ENCODE results near the gene ASB7.

The ASB7 gene

GRCh38 chr15:100653608-100654007, 51.2 kb downstream of the ASB7 start:
- TF ChIP-seq POLR2A (IDR thresholded peaks at IDR 0.05; ENCODE audit: low read depth, low read length) = no peak
- TF ChIP-seq POLR2AphosphoS5 (IDR thresholded peaks at IDR 0.05; ENCODE audit: low read depth, low read length) = no peak
- no peak for TF ChIP-seq TAF1 (IDR thresholded peaks at IDR 0.05; ENCODE audit: borderline replicate concordance, low read depth, low read length)
- no peak for DNase-seq (ENCODE audit: insufficient read length)
- FAIRE-seq = no peak

GRCh38 chr15:100658895-100659294, 56.5 kb downstream of the ASB7 start:
- DNase-seq (ENCODE audit: insufficient read length) (no peak), FAIRE-seq (no peak)
- TF ChIP-seq POLR2A (IDR thresholded peaks at IDR 0.05; ENCODE audit: low read depth, low read length) (no peak), POLR2AphosphoS5 (IDR thresholded peaks at IDR 0.05; ENCODE audit: low read depth, low read length) (no peak), TAF1 (IDR thresholded peaks at IDR 0.05; ENCODE audit: borderline replicate concordance, low read depth, low read length) (no peak)

GRCh38 chr15:100661156-100661555, 58.8 kb downstream of the ASB7 start:
- DNase-seq (ENCODE audit: insufficient read length) (no peak), FAIRE-seq (no peak)
- TF ChIP-seq POLR2A (IDR thresholded peaks at IDR 0.05; ENCODE audit: low read depth, low read length) = no peak
- TF ChIP-seq TAF1 (IDR thresholded peaks at IDR 0.05; ENCODE audit: borderline replicate concordance, low read depth, low read length) = no peak
- TF ChIP-seq POLR2AphosphoS5 (IDR thresholded peaks at IDR 0.05; ENCODE audit: low read depth, low read length) = no peak

- DNase-seq (ENCODE audit: insufficient read length) (no peak), FAIRE-seq (no peak)
- no peak for TF ChIP-seq POLR2AphosphoS5 (IDR thresholded peaks at IDR 0.05; ENCODE audit: low read depth, low read length)
- TF ChIP-seq POLR2A (IDR thresholded peaks at IDR 0.05; ENCODE audit: low read depth, low read length) = no peak
- no peak for TF ChIP-seq TAF1 (IDR thresholded peaks at IDR 0.05; ENCODE audit: borderline replicate concordance, low read depth, low read length)
These were observed 60.9 kb downstream of the ASB7 start for GRCh38 chr15:100663086-100663914.

- FAIRE-seq (no peak), DNase-seq (ENCODE audit: insufficient read length) (no peak)
- TF ChIP-seq POLR2AphosphoS5 (IDR thresholded peaks at IDR 0.05; ENCODE audit: low read depth, low read length) (no peak), POLR2A (IDR thresholded peaks at IDR 0.05; ENCODE audit: low read depth, low read length) (no peak), TAF1 (IDR thresholded peaks at IDR 0.05; ENCODE audit: borderline replicate concordance, low read depth, low read length) (no peak)
These were observed 61.5 kb downstream of the ASB7 start for GRCh38 chr15:100663915-100664281.

GRCh38 chr15:100665570-100665969, 63.2 kb downstream of the ASB7 start:
- TF ChIP-seq POLR2AphosphoS5 (IDR thresholded peaks at IDR 0.05; ENCODE audit: low read depth, low read length) = no peak
- TF ChIP-seq TAF1 (IDR thresholded peaks at IDR 0.05; ENCODE audit: borderline replicate concordance, low read depth, low read length) = no peak
- no peak for TF ChIP-seq POLR2A (IDR thresholded peaks at IDR 0.05; ENCODE audit: low read depth, low read length)
- FAIRE-seq (no peak), DNase-seq (ENCODE audit: insufficient read length) (no peak)

- DNase-seq (ENCODE audit: insufficient read length) (no peak), FAIRE-seq (no peak)
These were observed 65.3 kb downstream of the ASB7 start for GRCh38 chr15:100667405-100668347.

GRCh38 chr15:100668348-100668745, 66.0 kb downstream of the ASB7 start:
- no peak for FAIRE-seq

More at GRCh38 chr15:100667405-100668347, 65.3 kb downstream of the ASB7 start:
- TF ChIP-seq POLR2AphosphoS5 (IDR thresholded peaks at IDR 0.05; ENCODE audit: low read depth, low read length) = no peak
- no peak for TF ChIP-seq TAF1 (IDR thresholded peaks at IDR 0.05; ENCODE audit: borderline replicate concordance, low read depth, low read length)
- TF ChIP-seq POLR2A (IDR thresholded peaks at IDR 0.05; ENCODE audit: low read depth, low read length) = no peak

GRCh38 chr15:100669260-100669659, 66.9 kb downstream of the ASB7 start:
- FAIRE-seq (no peak), DNase-seq (ENCODE audit: insufficient read length) (no peak)
- no peak for TF ChIP-seq POLR2A (IDR thresholded peaks at IDR 0.05; ENCODE audit: low read depth, low read length)
- no peak for TF ChIP-seq TAF1 (IDR thresholded peaks at IDR 0.05; ENCODE audit: borderline replicate concordance, low read depth, low read length)
- TF ChIP-seq POLR2AphosphoS5 (IDR thresholded peaks at IDR 0.05; ENCODE audit: low read depth, low read length) = no peak

More at GRCh38 chr15:100668348-100668745, 66.0 kb downstream of the ASB7 start:
- no peak for DNase-seq (ENCODE audit: insufficient read length)
- TF ChIP-seq POLR2A (IDR thresholded peaks at IDR 0.05; ENCODE audit: low read depth, low read length) = no peak
- no peak for TF ChIP-seq POLR2AphosphoS5 (IDR thresholded peaks at IDR 0.05; ENCODE audit: low read depth, low read length)
- TF ChIP-seq TAF1 (IDR thresholded peaks at IDR 0.05; ENCODE audit: borderline replicate concordance, low read depth, low read length) = no peak

GRCh38 chr15:100670505-100671021, 68.2 kb downstream of the ASB7 start:
- FAIRE-seq = no peak
- no peak for DNase-seq (ENCODE audit: insufficient read length)
- TF ChIP-seq POLR2A (IDR thresholded peaks at IDR 0.05; ENCODE audit: low read depth, low read length) = no peak
- TF ChIP-seq POLR2AphosphoS5 (IDR thresholded peaks at IDR 0.05; ENCODE audit: low read depth, low read length) = no peak
- TF ChIP-seq TAF1 (IDR thresholded peaks at IDR 0.05; ENCODE audit: borderline replicate concordance, low read depth, low read length) = no peak

- FAIRE-seq (no peak), DNase-seq (ENCODE audit: insufficient read length) (no peak)
- TF ChIP-seq POLR2AphosphoS5 (IDR thresholded peaks at IDR 0.05; ENCODE audit: low read depth, low read length) (no peak), TAF1 (IDR thresholded peaks at IDR 0.05; ENCODE audit: borderline replicate concordance, low read depth, low read length) (no peak), POLR2A (IDR thresholded peaks at IDR 0.05; ENCODE audit: low read depth, low read length) (no peak)
These were observed 68.8 kb downstream of the ASB7 start for GRCh38 chr15:100671124-100671680.

Measured in GM12892 (cell line).